Stimulated activated CD8-positive, alpha-beta memory T cell treated with anti-CD3 and anti-CD28 coated beads, Interleukin-7, amount 100 ng/mL, for 4 hours (primary cell): ENCODE data around the gene TNK2.
"Not testable (repeated sequence)": the region's sequence is repeated elsewhere in the genome, so short reads cannot be mapped to it uniquely, and the experiment has no call there.

Experiments
- DNase-seq, 2 donors: peaks; one replicate each; pipeline ENCODE4 v3.0.0-alpha.2; 2020; ENCODE audit warnings: low read depth in 2 of 2

Gene TNK2

GRCh38 chr3:195870442-195870841, 37.9 kb downstream of the TNK2 start:
- DNase-seq = no peak

- no peak for DNase-seq
Observed at GRCh38 chr3:195869413-195870001, 38.8 kb downstream of the TNK2 start.

- DNase-seq = no peak
Observed at GRCh38 chr3:195868866-195869412, 39.4 kb downstream of the TNK2 start.

GRCh38 chr3:195868336-195868865, 40.0 kb downstream of the TNK2 start:
- DNase-seq = no peak

- DNase-seq = no peak
Observed at GRCh38 chr3:195867631-195868335, 40.6 kb downstream of the TNK2 start.

GRCh38 chr3:195866686-195867511, 41.5 kb downstream of the TNK2 start:
- no peak for DNase-seq

- DNase-seq = no peak
Observed at GRCh38 chr3:195865752-195866151, 42.6 kb downstream of the TNK2 start.

- DNase-seq = peak; percentile 37 to 49
Observed at GRCh38 chr3:195863121-195864061, 45.0 kb downstream of the TNK2 start.

- not testable (repeated sequence) for DNase-seq
Observed at GRCh38 chr3:195862318-195862717, 46.0 kb downstream of the TNK2 start.

GRCh38 chr3:195860456-195860855, 47.9 kb downstream of the TNK2 start:
- no peak for DNase-seq

GRCh38 chr3:195859846-195860411, 48.4 kb downstream of the TNK2 start:
- DNase-seq = no peak

- DNase-seq = peak; percentile 50 to 59
Observed at GRCh38 chr3:195859061-195859845, 49.1 kb downstream of the TNK2 start.

- no peak for DNase-seq
Observed at GRCh38 chr3:195856410-195857084, 51.8 kb downstream of the TNK2 start.

GRCh38 chr3:195855471-195856409, 52.6 kb downstream of the TNK2 start:
- no peak for DNase-seq

GRCh38 chr3:195854628-195855294, 53.6 kb downstream of the TNK2 start:
- DNase-seq = no peak

GRCh38 chr3:195853996-195854395, 54.4 kb downstream of the TNK2 start:
- no peak for DNase-seq

GRCh38 chr3:195853036-195853435, 55.3 kb downstream of the TNK2 start:
- DNase-seq = no peak
